GM18498 (cell line): ENCODE measurements around the gene PMP22.

Experiments
- ATAC-seq: cut with Tn5 transposase; IDR thresholded peaks from one replicate; pipeline ENCODE4 v1.9.1; 2021; ENCODE audit warnings: mild to moderate bottlenecking, moderate library complexity; ENCODE audit not compliant: unreplicated experiment

The PMP22 gene

GRCh38 chr17:15278380-15278779 lies 13.3 kb upstream of the PMP22 start:
- no peak for ATAC-seq

GRCh38 chr17:15274017-15274416 lies 8.9 kb upstream of the PMP22 start:
- no peak for ATAC-seq

GRCh38 chr17:15273141-15273793 lies 8.1 kb upstream of the PMP22 start:
- ATAC-seq = no peak

GRCh38 chr17:15271741-15272140 lies 6.6 kb upstream of the PMP22 start:
- ATAC-seq = no peak

GRCh38 chr17:15270628-15271381 lies 5.7 kb upstream of the PMP22 start:
- no peak for ATAC-seq

GRCh38 chr17:15269780-15270089 lies 4.6 kb upstream of the PMP22 start:
- no peak for ATAC-seq

- ATAC-seq = no peak
Measured at GRCh38 chr17:15269087-15269779, 4.1 kb upstream of the PMP22 start.

- ATAC-seq = no peak
Measured at GRCh38 chr17:15268461-15268860, 3.3 kb upstream of the PMP22 start.

GRCh38 chr17:15267996-15268395 lies 2.9 kb upstream of the PMP22 start:
- ATAC-seq = no peak

- ATAC-seq = no peak
Measured at GRCh38 chr17:15266325-15267125, 1.4 kb upstream of the PMP22 start.

GRCh38 chr17:15264542-15264941 lies 584 bp downstream of the PMP22 start:
- ATAC-seq = no peak

GRCh38 chr17:15263680-15264079 lies 1.4 kb downstream of the PMP22 start:
- ATAC-seq = no peak

- no peak for ATAC-seq
Measured at GRCh38 chr17:15263206-15263579, 1.9 kb downstream of the PMP22 start.

GRCh38 chr17:15262291-15263205 lies 2.6 kb downstream of the PMP22 start:
- ATAC-seq = no peak

- no peak for ATAC-seq
Measured at GRCh38 chr17:15261802-15262290, 3.3 kb downstream of the PMP22 start.

GRCh38 chr17:15261258-15261801 lies 3.8 kb downstream of the PMP22 start:
- no peak for ATAC-seq

- ATAC-seq = peak; percentile 66
Measured at GRCh38 chr17:15260376-15261257, 4.5 kb downstream of the PMP22 start.

GRCh38 chr17:15257796-15258512 lies 7.2 kb downstream of the PMP22 start:
- ATAC-seq = no peak
